Keratinocyte (primary cell): ENCODE data around the gene CNTNAP2. TPM values are rescaled to one million over a fixed set of nuclear protein-coding genes. Genes with fewer than 3 reads are reported as not detected.
"Not testable (repeated sequence)": the region's sequence is repeated elsewhere in the genome, so short reads cannot be mapped to it uniquely, and the experiment has no call there.

Source experiments
- DNase-seq: peaks from one replicate; pipeline ENCODE4 v3.0.0-alpha.2; 2011; ENCODE audit warnings: low read depth, missing footprints, low spot score
- FAIRE-seq: peaks from 2 replicates; lab custom pipeline; 2011; peaks lifted over from hg19 to GRCh38; lab: Jason Lieb, UNC
- H2AFZ ChIP-seq: 2 replicates; pipeline ENCODE4 v1.6.0; 2012; ENCODE audit warnings: low read length, control low read depth, inconsistent platforms; ENCODE audit not compliant: control insufficient read depth
- H3K27ac ChIP-seq: 2 replicates; pipeline ENCODE4 v1.5.1; 2011; ENCODE audit warnings: low read length; ENCODE audit not compliant: control insufficient read depth, insufficient read depth
- H3K27me3 ChIP-seq: 3 replicates; pipeline ENCODE4 v1.6.0; 2011; ENCODE audit warnings: low read length; ENCODE audit not compliant: control insufficient read depth, insufficient read depth; ENCODE audit errors: extremely low read depth
- H3K36me3 ChIP-seq, 2 experiments: 2 replicates in 1 of 2; 3 replicates in 1 of 2; pipeline ENCODE4 v1.5.1; 2011; ENCODE audit warnings: low read length in 2 of 2, mild to moderate bottlenecking in 1 of 2; ENCODE audit not compliant: control insufficient read depth in 2 of 2, insufficient read depth in 2 of 2; ENCODE audit errors: extremely low read depth in 1 of 2
- H3K4me1 ChIP-seq: 3 replicates; pipeline ENCODE4 v1.5.1; 2011; ENCODE audit warnings: low read length; ENCODE audit not compliant: control insufficient read depth, insufficient read depth; ENCODE audit errors: extremely low read depth
- H3K4me2 ChIP-seq: 3 replicates; pipeline ENCODE4 v1.6.0; 2011; ENCODE audit warnings: low read depth, low read length; ENCODE audit not compliant: control insufficient read depth, insufficient read depth; ENCODE audit errors: extremely low read depth
- H3K4me3 ChIP-seq, 3 experiments: fragments of 200-600 bp in 1 of 3; sonication (generic) in 1 of 3; 2 replicates in 2 of 3; 3 replicates in 1 of 3; pipeline ENCODE4 v1.5.1; 2011 to 2016; ENCODE audit warnings: low read length in 3 of 3, mild to moderate bottlenecking in 3 of 3, control low read depth in 2 of 3, inconsistent platforms in 1 of 3, low read depth in 1 of 3, mixed read lengths in 1 of 3, mixed run types in 1 of 3, moderate library complexity in 1 of 3; ENCODE audit not compliant: control insufficient read depth in 2 of 3, insufficient read depth in 2 of 3; ENCODE audit errors: extremely low read depth in 1 of 3
- H3K79me2 ChIP-seq: 2 replicates; pipeline ENCODE4 v1.6.0; 2012; ENCODE audit warnings: low read length; ENCODE audit not compliant: control insufficient read depth, insufficient read depth
- H3K9ac ChIP-seq: 3 replicates; pipeline ENCODE4 v1.6.0; 2011; ENCODE audit warnings: low read length; ENCODE audit not compliant: control insufficient read depth, insufficient read depth; ENCODE audit errors: extremely low read depth
- H3K9me1 ChIP-seq: 3 replicates; pipeline ENCODE4 v1.6.0; 2011; ENCODE audit warnings: low read length; ENCODE audit not compliant: control insufficient read depth, insufficient read depth; ENCODE audit errors: extremely low read depth
- H3K9me3 ChIP-seq: 2 replicates; pipeline ENCODE4 v1.5.1; 2012; ENCODE audit warnings: low read depth, low read length; ENCODE audit not compliant: control insufficient read depth
- H4K20me1 ChIP-seq: 3 replicates; pipeline ENCODE4 v1.6.0; 2011; ENCODE audit warnings: low read length; ENCODE audit not compliant: control insufficient read depth, insufficient read depth; ENCODE audit errors: extremely low read depth
- CTCF ChIP-seq, 3 experiments: IDR thresholded peaks in 1 of 3; conservative IDR thresholded peaks in 1 of 3; optimal IDR thresholded peaks in 1 of 3; 2 replicates in 2 of 3; 3 replicates in 1 of 3; pipeline versions ENCODE3 to v1.5.1; 2011; ENCODE audit warnings: low read length in 3 of 3, mild to moderate bottlenecking in 3 of 3, moderate library complexity in 2 of 3, control low read depth in 1 of 3, inconsistent platforms in 1 of 3; ENCODE audit not compliant: insufficient read depth in 2 of 3; ENCODE audit errors: extremely low read depth in 1 of 3
- EZH2 ChIP-seq: IDR thresholded peaks from one replicate; pipeline ENCODE4 v1.6.1; 2012; ENCODE audit warnings: inconsistent platforms, mild to moderate bottlenecking, low read length, moderate library complexity
- dilution Hi-C: fragments of 300-500 bp; cut with MboI; formaldehyde crosslinking; loops from one replicate; pipeline ENCODE4 v1.7.0; 2020; ENCODE audit warnings: low sequenced_read_pairs; ENCODE audit not compliant: extremely low pct_ligation_motif_present
- polyA plus RNA-seq, 5 experiments: library from polyadenylated mRNA; depleted of rRNA in 3 of 5; stranded (reverse) in 3 of 5; stranded (forward) in 1 of 5; unstranded in 1 of 5; fragments of >200 nt; gene quantifications; 1 replicate in 1 of 5; 2 replicates in 3 of 5; 3 replicates in 1 of 5; pipeline versions ENCODE4 v1.2.1 to v1.2.3, GENCODE V29; 2011 to 2012; ENCODE audit warnings: missing spikeins in 2 of 5, low read depth in 1 of 5, low replicate concordance in 1 of 5

CNTNAP2 gene
- polyA plus RNA-seq, 1 donor (not counting 4 experiments of a cell fraction or from before 2014, with no cell fraction given), result 1.4 TPM

GRCh38 chr7:148058753-148059152 lies 1942.2 kb downstream of the CNTNAP2 start:
- no peaks in the 10 kb centered on the region for H3K36me3 ChIP-seq
- TF ChIP-seq EZH2, result no peak
- TF ChIP-seq CTCF (optimal IDR thresholded peaks at IDR 0.05 in 1 of 3, IDR thresholded peaks at IDR 0.05 in 1 of 3, conservative IDR thresholded peaks at IDR 0.05 in 1 of 3; ENCODE audit: extremely low read depth in 1 of 3, insufficient read depth in 2 of 3, low read length in 3 of 3), result no peak
- no peak overlapping the region for H3K27ac ChIP-seq
- no peak overlapping the region for H2AFZ ChIP-seq
- H3K27me3 ChIP-seq, result no peaks in the 10 kb centered on the region
- H3K79me2 ChIP-seq, result no peaks in the 10 kb centered on the region
- no peaks in the 10 kb centered on the region for H3K9me3 ChIP-seq
- FAIRE-seq (no peak), DNase-seq (no peak)
- H3K9me1 ChIP-seq, result no peaks in the 10 kb centered on the region
- H3K4me3 ChIP-seq, result no peak overlapping the region
- no peaks in the 10 kb centered on the region for H3K4me1 ChIP-seq
- H4K20me1 ChIP-seq, result no peaks in the 10 kb centered on the region
- H3K4me2 ChIP-seq, result no peak overlapping the region
- dilution Hi-C loops, result no loop called here
- H3K9ac ChIP-seq, result no peak overlapping the region

DNA sequence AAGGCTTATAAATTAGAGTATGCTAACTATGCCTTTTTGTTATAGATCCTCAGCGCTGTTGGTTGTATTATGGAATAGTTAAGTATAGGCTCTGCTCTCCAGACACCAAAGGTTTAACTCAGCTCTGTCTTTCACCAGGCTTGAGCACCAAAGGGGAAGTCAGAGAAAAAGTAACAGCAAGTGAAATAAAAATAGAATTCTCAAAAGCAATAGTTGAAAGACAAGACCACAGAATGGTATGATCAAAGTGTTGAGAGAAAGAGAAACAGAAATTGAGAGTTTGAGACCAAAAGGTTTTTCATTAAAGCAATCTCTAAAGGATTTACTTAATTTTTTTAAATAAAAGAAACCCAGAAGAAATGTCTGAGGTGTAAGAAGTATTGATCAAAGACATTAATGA lies 1944.1 kb downstream of the CNTNAP2 start:
- H3K4me1 ChIP-seq, result no peaks in the 10 kb centered on the region
- no peaks in the 10 kb centered on the region for H3K27me3 ChIP-seq
- H2AFZ ChIP-seq, result no peak overlapping the region
- no peak for TF ChIP-seq CTCF (optimal IDR thresholded peaks at IDR 0.05 in 1 of 3, IDR thresholded peaks at IDR 0.05 in 1 of 3, conservative IDR thresholded peaks at IDR 0.05 in 1 of 3; ENCODE audit: extremely low read depth in 1 of 3, insufficient read depth in 2 of 3, low read length in 3 of 3)
- no peak overlapping the region for H3K27ac ChIP-seq
- no peaks in the 10 kb centered on the region for H3K9me3 ChIP-seq
- H3K9ac ChIP-seq, result no peak overlapping the region
- no peaks in the 10 kb centered on the region for H3K79me2 ChIP-seq
- dilution Hi-C loops, result no loop called here
- no peak for DNase-seq
- no peaks in the 10 kb centered on the region for H3K36me3 ChIP-seq
- H3K9me1 ChIP-seq, result no peaks in the 10 kb centered on the region
- FAIRE-seq, result no peak
- H3K4me2 ChIP-seq, result no peak overlapping the region
- no peak overlapping the region for H3K4me3 ChIP-seq
- H4K20me1 ChIP-seq, result no peaks in the 10 kb centered on the region

- H3K27ac ChIP-seq, H3K4me2 ChIP-seq, H3K27me3 ChIP-seq, H2AFZ ChIP-seq, H3K79me2 ChIP-seq, H3K4me1 ChIP-seq, FAIRE-seq, H3K9me3 ChIP-seq, H3K4me3 ChIP-seq, DNase-seq, H4K20me1 ChIP-seq, H3K9ac ChIP-seq, H3K9me1 ChIP-seq, H3K36me3 ChIP-seq, dilution Hi-C loops: not testable (repeated sequence)
Observed at GRCh38 chr7:148078111-148078510, 1961.5 kb downstream of the CNTNAP2 start.
